Measurements from ENCODE around the gene GREM2.

The GREM2 gene

DNA sequence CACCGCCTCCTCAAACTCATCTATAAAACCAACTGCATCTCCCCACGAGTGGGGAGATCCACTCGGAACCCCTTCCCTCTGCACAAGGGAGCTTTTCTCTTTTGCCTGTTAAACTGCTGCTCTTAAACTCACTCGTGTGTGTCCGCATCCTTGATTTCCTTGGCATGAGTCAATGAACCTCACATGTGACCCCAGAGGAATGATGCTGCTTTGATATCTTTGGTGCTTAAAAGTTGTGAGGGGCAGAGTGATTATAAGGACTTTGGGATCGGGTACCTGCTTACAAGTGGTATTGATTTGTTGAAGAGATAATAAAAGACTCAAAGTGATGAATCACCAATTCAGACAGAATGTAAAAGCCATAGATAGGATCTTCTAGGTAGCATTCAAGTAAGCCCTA, 125.3 kb downstream of the GREM2 start:
- Histone ChIP-seq H3K27ac (no peak overlapping the region), H3K4me1 (no peaks in the 10 kb centered on the region), H3K36me3 (no peaks in the 10 kb centered on the region), H3K4me3 (no peak overlapping the region), H3K9me3 (no peaks in the 10 kb centered on the region), H3K27me3 (no peaks in the 10 kb centered on the region)
- TF ChIP-seq, protein P1, sequence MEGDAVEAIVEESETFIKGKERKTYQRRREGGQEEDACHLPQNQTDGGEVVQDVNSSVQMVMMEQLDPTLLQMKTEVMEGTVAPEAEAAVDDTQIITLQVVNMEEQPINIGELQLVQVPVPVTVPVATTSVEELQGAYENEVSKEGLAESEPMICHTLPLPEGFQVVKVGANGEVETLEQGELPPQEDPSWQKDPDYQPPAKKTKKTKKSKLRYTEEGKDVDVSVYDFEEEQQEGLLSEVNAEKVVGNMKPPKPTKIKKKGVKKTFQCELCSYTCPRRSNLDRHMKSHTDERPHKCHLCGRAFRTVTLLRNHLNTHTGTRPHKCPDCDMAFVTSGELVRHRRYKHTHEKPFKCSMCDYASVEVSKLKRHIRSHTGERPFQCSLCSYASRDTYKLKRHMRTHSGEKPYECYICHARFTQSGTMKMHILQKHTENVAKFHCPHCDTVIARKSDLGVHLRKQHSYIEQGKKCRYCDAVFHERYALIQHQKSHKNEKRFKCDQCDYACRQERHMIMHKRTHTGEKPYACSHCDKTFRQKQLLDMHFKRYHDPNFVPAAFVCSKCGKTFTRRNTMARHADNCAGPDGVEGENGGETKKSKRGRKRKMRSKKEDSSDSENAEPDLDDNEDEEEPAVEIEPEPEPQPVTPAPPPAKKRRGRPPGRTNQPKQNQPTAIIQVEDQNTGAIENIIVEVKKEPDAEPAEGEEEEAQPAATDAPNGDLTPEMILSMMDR (IDR thresholded peaks at IDR 0.05), result no peak
- intact Hi-C loops (cut with DNase I; ENCODE audit: low total_unique reads), result no loop called here
- DNase-seq, result no peak

DNA sequence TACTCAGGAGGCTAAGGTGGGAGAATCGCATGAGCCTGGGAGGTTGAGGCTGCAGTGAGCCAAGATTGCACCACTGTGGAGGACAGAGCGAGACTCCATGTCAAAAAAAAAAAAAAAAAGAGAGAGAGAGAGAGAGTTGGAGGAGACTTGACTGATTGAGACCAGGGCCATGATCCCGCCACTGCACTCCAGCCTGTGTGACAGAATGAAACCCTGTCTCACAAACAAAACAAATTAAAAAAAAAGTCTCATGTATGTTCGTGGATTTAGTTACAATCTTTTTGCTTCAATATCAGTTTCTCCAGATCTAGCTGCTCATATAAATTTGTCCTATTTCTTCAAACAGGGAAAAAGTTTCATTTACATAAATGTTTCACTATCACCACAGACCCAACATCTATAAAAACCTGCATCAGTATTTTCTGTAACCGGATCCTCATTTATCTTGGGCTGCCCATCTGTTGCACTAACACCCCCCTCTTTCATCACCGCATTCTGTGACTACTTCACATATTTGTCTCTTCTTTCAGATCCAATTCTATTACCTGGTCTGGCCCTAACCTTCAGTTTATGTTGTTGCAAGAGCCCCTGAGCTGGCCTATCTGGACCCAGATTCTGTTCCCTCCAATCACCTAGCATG, 127.0 kb downstream of the GREM2 start:
- TF ChIP-seq, protein P1 (IDR thresholded peaks at IDR 0.05), result no peak
- Histone ChIP-seq H3K4me3 (no peak overlapping the region), H3K9me3 (no peaks in the 10 kb centered on the region), H3K4me1 (no peaks in the 10 kb centered on the region), H3K36me3 (no peaks in the 10 kb centered on the region), H3K27ac (no peak overlapping the region), H3K27me3 (no peaks in the 10 kb centered on the region)
- no peak for DNase-seq
- intact Hi-C loops (cut with DNase I; ENCODE audit: low total_unique reads), result no loop called here

DNA sequence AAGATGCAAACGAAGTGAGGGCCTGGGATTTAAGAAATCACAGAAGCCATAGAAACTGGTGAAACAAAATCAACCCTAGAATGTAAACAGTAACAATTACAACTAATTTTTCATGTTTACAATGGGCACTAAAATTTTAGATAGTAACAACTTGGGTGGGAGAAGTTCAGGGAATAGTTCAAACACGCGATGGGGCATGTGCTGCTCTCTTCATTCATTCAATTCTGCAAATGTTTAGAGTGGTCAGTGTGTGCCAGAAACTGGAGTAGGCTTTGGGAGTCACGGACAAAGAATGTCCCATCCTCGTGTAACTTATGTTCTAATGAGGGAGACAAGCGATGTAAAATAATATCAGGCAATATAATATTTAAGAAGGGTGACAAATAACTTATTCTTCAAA, 133.4 kb downstream of the GREM2 start:
- intact Hi-C loops (cut with DNase I; ENCODE audit: low total_unique reads), result no loop called here
- Histone ChIP-seq H3K4me3 (no peak overlapping the region), H3K27ac (no peak overlapping the region), H3K36me3 (no peaks in the 10 kb centered on the region), H3K4me1 (no peaks in the 10 kb centered on the region), H3K27me3 (no peaks in the 10 kb centered on the region), H3K9me3 (no peaks in the 10 kb centered on the region)
- TF ChIP-seq, protein P1 (IDR thresholded peaks at IDR 0.05), result no peak
- DNase-seq, result no peak

DNA sequence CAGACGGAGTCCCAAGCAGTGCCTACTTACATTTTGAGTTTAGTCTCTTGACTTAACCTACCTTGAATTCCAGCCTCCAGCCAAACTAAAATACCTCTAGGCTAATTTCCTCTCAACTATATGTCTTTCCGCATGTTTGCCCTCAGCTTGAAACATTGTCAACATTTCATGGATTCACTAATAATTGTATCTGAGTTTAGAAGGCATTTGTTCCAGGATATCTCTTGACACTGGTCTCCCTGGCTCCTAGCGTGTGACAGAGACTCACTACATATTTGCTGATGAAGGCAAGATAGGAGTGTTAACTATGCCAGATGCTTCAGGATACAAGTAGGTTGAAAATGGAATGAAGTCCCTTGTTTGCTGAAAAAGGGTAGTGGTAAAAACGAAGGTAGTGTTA, 136.1 kb downstream of the GREM2 start:
- no peaks in the 10 kb centered on the region for H3K27me3 ChIP-seq
- TF ChIP-seq, protein P1 (IDR thresholded peaks at IDR 0.05), result no peak
- H3K4me1 ChIP-seq, result no peaks in the 10 kb centered on the region
- H3K27ac ChIP-seq, result no peak overlapping the region
- H3K36me3 ChIP-seq, result no peaks in the 10 kb centered on the region
- intact Hi-C loops (cut with DNase I; ENCODE audit: low total_unique reads), result no loop called here
- H3K4me3 ChIP-seq, result no peak overlapping the region
- DNase-seq, result no peak
- no peaks in the 10 kb centered on the region for H3K9me3 ChIP-seq

DNA sequence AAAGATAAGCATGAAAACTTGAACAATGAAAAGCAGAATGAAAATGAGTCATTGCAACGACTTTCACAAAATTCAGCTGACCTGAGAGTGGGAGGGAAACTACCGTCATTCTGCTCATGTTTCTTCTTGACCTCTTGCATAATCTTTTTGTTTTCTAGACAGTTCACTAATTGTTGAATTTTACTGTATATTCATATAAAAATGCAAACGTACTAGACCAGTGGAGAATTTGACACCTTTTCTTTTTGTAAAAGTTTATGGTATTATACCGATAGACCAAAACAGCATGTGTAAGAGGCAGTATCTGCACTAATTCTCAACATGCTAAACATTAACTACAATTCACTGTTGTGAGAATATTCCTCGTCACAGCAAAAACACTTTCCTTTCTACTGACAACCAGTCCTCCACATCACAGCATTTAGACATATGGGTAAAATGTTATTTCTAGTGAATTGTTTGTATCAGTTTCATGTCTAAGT, 137.8 kb downstream of the GREM2 start:
- no peak overlapping the region for H3K4me3 ChIP-seq
- H3K36me3 ChIP-seq, result no peaks in the 10 kb centered on the region
- H3K27me3 ChIP-seq, result no peaks in the 10 kb centered on the region
- DNase-seq, result no peak
- no peaks in the 10 kb centered on the region for H3K4me1 ChIP-seq
- no peaks in the 10 kb centered on the region for H3K9me3 ChIP-seq
- TF ChIP-seq, protein P1 (IDR thresholded peaks at IDR 0.05), result no peak
- H3K27ac ChIP-seq, result no peak overlapping the region
- intact Hi-C loops (cut with DNase I; ENCODE audit: low total_unique reads), result no loop called here

DNA sequence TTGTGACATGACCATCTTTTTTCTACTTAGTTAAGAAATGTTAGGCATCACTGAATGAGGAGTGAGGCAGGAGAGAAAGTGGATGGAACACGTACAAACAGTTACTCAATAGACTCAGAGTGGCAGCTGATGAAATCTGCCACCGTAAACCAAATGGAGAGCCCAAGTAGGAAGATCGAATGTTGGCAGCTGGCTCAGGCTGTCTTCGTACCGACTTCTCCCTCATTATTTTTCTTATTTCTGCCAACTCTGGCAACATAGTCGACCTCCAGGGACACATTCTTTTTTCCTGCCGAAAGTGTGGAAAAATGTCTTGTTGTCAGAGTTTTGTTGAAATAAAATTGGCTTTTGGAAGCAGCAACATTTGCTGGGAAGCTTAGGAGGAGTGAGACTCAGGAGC, 143.3 kb downstream of the GREM2 start:
- H3K27ac ChIP-seq, result no peak overlapping the region
- H3K4me1 ChIP-seq, result no peaks in the 10 kb centered on the region
- TF ChIP-seq, protein P1 (IDR thresholded peaks at IDR 0.05), result no peak
- H3K36me3 ChIP-seq, result no peaks in the 10 kb centered on the region
- no peak overlapping the region for H3K4me3 ChIP-seq
- intact Hi-C loops (cut with DNase I; ENCODE audit: low total_unique reads), result no loop called here
- DNase-seq, result no peak
- H3K27me3 ChIP-seq, result no peaks in the 10 kb centered on the region
- H3K9me3 ChIP-seq, result no peaks in the 10 kb centered on the region
